Activated CD8-positive, alpha-beta memory T cell treated with anti-CD3 and anti-CD28 coated beads for 48 hours (primary cell): ENCODE data around the gene REEP5.
"Not testable (repeated sequence)": the region's sequence is repeated elsewhere in the genome, so short reads cannot be mapped to it uniquely, and the experiment has no call there.

Experiments used
- DNase-seq, 3 experiments: peaks; one replicate each; pipeline ENCODE4 v3.0.0-alpha.2; 2020; ENCODE audit warnings: low read depth in 2 of 3, low spot score in 2 of 3

Gene REEP5

GRCh38 chr5:112892776-112893175 lies 29.3 kb downstream of the REEP5 start:
- no peak for DNase-seq

GRCh38 chr5:112892066-112892465 lies 30.0 kb downstream of the REEP5 start:
- DNase-seq = not testable (repeated sequence)

- DNase-seq = no peak
Measured at GRCh38 chr5:112886975-112887374, 35.1 kb downstream of the REEP5 start.

GRCh38 chr5:112885001-112885400 lies 37.0 kb downstream of the REEP5 start:
- DNase-seq = no peak

GRCh38 chr5:112883192-112883591 lies 38.8 kb downstream of the REEP5 start:
- DNase-seq = no peak

GRCh38 chr5:112880219-112880964 lies 41.6 kb downstream of the REEP5 start:
- no peak for DNase-seq

GRCh38 chr5:112878760-112879159 lies 43.3 kb downstream of the REEP5 start:
- DNase-seq = no peak

- DNase-seq = no peak
Measured at GRCh38 chr5:112878101-112878500, 43.9 kb downstream of the REEP5 start.

- DNase-seq = no peak
Measured at GRCh38 chr5:112876362-112876761, 45.7 kb downstream of the REEP5 start.

- DNase-seq = no peak
Measured at GRCh38 chr5:112870966-112871365, 51.1 kb downstream of the REEP5 start.

GRCh38 chr5:112869948-112870347 lies 52.1 kb downstream of the REEP5 start:
- DNase-seq = no peak

GRCh38 chr5:112867411-112867810 lies 54.6 kb downstream of the REEP5 start:
- no peak for DNase-seq

GRCh38 chr5:112866739-112867138 lies 55.3 kb downstream of the REEP5 start:
- no peak for DNase-seq

- DNase-seq = no peak
Measured at GRCh38 chr5:112865128-112865527, 56.9 kb downstream of the REEP5 start.

- no peak for DNase-seq
Measured at GRCh38 chr5:112863549-112863948, 58.5 kb downstream of the REEP5 start.

GRCh38 chr5:112862085-112862484 lies 59.9 kb downstream of the REEP5 start:
- no peak for DNase-seq

GRCh38 chr5:112861638-112861985 lies 60.4 kb downstream of the REEP5 start:
- DNase-seq = no peak

GRCh38 chr5:112860929-112861637 lies 60.9 kb downstream of the REEP5 start, which contains the start of gene SRP19:
Gene SRP19 (plus strand): TSS chr5:112861287. CDS start chr5:112861377, 90 bp downstream.
- peak; percentile 74 to 83 (median 77) for DNase-seq

GRCh38 chr5:112860571-112860928 lies 61.5 kb downstream of the REEP5 start:
- DNase-seq = not testable (repeated sequence)

- DNase-seq = no peak
Measured at GRCh38 chr5:112857866-112858265, 64.2 kb downstream of the REEP5 start.

- no peak for DNase-seq
Measured at GRCh38 chr5:112854651-112855050, 67.4 kb downstream of the REEP5 start.

- no peak for DNase-seq
Measured at GRCh38 chr5:112849912-112850311, 72.1 kb downstream of the REEP5 start.
